ENCODE results near the gene NSMCE3. TPM values are rescaled to one million over a fixed set of nuclear protein-coding genes. Genes with fewer than 3 reads are reported as not detected.
A peak's percentile ranks its signal among the peaks of the same experiment; 100 is the strongest.

The NSMCE3 gene
- total and polyA plus RNA-seq, 2 experiments from 2014 or later, result 9.7 to 10.0 TPM

GRCh38 chr15:29222129-29222853 lies 47.3 kb downstream of the NSMCE3 start:
- Histone ChIP-seq H3K4me2 (no peak overlapping the region), H3K79me2 (replicated peaks; ENCODE audit: insufficient read depth) (no peaks in the 10 kb centered on the region), H3K4me3 (no peak overlapping the region), H3K4me1 (ENCODE audit: insufficient read depth) (peaks cover 13% of the 10 kb centered on the region; the same call in 1 of the 2 replicates), H2AFZ (no peak overlapping the region), H4K20me1 (replicated peaks; ENCODE audit: insufficient read depth) (no peaks in the 10 kb centered on the region), H3K27ac (ENCODE audit: low read depth) (no peak overlapping the region), H3K9me2 (ENCODE audit: insufficient read depth) (no peaks in the 10 kb centered on the region), H3K27me3 (ENCODE audit: insufficient read depth) (no peaks in the 10 kb centered on the region), H3F3A (replicated peaks; ENCODE audit: low read depth) (no peaks in the 10 kb centered on the region), H3K36me3 (ENCODE audit: insufficient read depth) (no peaks in the 10 kb centered on the region)
- H3K27ac Mint-ChIP-seq, result 0 out of 2 replicates have a peak overlapping the region, but pooled peaks have one; percentile 14
- H3K9me3 Mint-ChIP-seq, result no peaks in the 10 kb centered on the region; the same call in 2 of the 3 replicates
- no peak for TF ChIP-seq REST (IDR thresholded peaks at IDR 0.05; ENCODE audit: unreplicated experiment)
- TF ChIP-seq NANOG (IDR thresholded peaks at IDR 0.05; ENCODE audit: borderline replicate concordance), result no peak
- TF ChIP-seq STAT1 (IDR thresholded peaks at IDR 0.05; ENCODE audit: unreplicated experiment), result no peak
- TF ChIP-seq, protein P1, sequence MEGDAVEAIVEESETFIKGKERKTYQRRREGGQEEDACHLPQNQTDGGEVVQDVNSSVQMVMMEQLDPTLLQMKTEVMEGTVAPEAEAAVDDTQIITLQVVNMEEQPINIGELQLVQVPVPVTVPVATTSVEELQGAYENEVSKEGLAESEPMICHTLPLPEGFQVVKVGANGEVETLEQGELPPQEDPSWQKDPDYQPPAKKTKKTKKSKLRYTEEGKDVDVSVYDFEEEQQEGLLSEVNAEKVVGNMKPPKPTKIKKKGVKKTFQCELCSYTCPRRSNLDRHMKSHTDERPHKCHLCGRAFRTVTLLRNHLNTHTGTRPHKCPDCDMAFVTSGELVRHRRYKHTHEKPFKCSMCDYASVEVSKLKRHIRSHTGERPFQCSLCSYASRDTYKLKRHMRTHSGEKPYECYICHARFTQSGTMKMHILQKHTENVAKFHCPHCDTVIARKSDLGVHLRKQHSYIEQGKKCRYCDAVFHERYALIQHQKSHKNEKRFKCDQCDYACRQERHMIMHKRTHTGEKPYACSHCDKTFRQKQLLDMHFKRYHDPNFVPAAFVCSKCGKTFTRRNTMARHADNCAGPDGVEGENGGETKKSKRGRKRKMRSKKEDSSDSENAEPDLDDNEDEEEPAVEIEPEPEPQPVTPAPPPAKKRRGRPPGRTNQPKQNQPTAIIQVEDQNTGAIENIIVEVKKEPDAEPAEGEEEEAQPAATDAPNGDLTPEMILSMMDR (conservative IDR thresholded peaks at IDR 0.05; ENCODE audit: low read depth in 2 of 2), result no peak
- no peak for TF ChIP-seq JUNB (IDR thresholded peaks at IDR 0.05; ENCODE audit: unreplicated experiment)
- TF ChIP-seq ZNF331 (CRISPR knock-in tag; IDR thresholded peaks at IDR 0.05; ENCODE audit: low read depth), result no peak
- no peak for TF ChIP-seq EZH2phosphoT487 (IDR thresholded peaks at IDR 0.05; ENCODE audit: unreplicated experiment)
- no peak for TF ChIP-seq CREB1 (CRISPR knock-in tag; IDR thresholded peaks at IDR 0.05; ENCODE audit: low read depth)
- DNase-seq (ENCODE audit: low spot score) (peak; percentile 45), ATAC-seq (peak; percentile 40; the same call in 2 of the 3 replicates)
- H3K4me1 Mint-ChIP-seq, result peaks cover 30% of the 10 kb centered on the region
- H3K4me3 Mint-ChIP-seq, result no peak overlapping the region
- peaks cover 5% of the 10 kb centered on the region; the same call in 1 of the 3 replicates for H3K36me3 Mint-ChIP-seq (ENCODE audit: low read depth)
- H3K27me3 Mint-ChIP-seq (ENCODE audit: insufficient read depth, low read depth, poor library complexity), result peaks cover 6% of the 10 kb centered on the region

- no peaks in the 10 kb centered on the region; the same call in 2 of the 3 replicates for H3K9me3 Mint-ChIP-seq
- ATAC-seq, result no peak
- Histone ChIP-seq H3K4me3 (no peak overlapping the region), H3F3A (replicated peaks; ENCODE audit: low read depth) (no peaks in the 10 kb centered on the region), H3K9me2 (ENCODE audit: insufficient read depth) (no peaks in the 10 kb centered on the region), H3K27me3 (ENCODE audit: insufficient read depth) (no peaks in the 10 kb centered on the region), H4K20me1 (replicated peaks; ENCODE audit: insufficient read depth) (no peaks in the 10 kb centered on the region), H2AFZ (no peak overlapping the region), H3K4me2 (no peak overlapping the region), H3K27ac (ENCODE audit: low read depth) (no peak overlapping the region), H3K36me3 (ENCODE audit: insufficient read depth) (no peaks in the 10 kb centered on the region), H3K4me1 (ENCODE audit: insufficient read depth) (peaks cover 23% of the 10 kb centered on the region; the same call in 1 of the 2 replicates), H3K79me2 (replicated peaks; ENCODE audit: insufficient read depth) (no peaks in the 10 kb centered on the region)
- H3K4me1 Mint-ChIP-seq, result peaks cover 29% of the 10 kb centered on the region
- DNase-seq (ENCODE audit: low spot score), result no peak
- no peak overlapping the region for H3K27ac Mint-ChIP-seq
- H3K4me3 Mint-ChIP-seq, result no peak overlapping the region
- H3K27me3 Mint-ChIP-seq (ENCODE audit: insufficient read depth, low read depth, poor library complexity), result peaks cover 5% of the 10 kb centered on the region
- peaks cover 5% of the 10 kb centered on the region; the same call in 1 of the 3 replicates for H3K36me3 Mint-ChIP-seq (ENCODE audit: low read depth)
- TF ChIP-seq POLR2AphosphoS5 (IDR thresholded peaks at IDR 0.05; ENCODE audit: low read depth) (no peak), ZNF114 (CRISPR knock-in tag; IDR thresholded peaks at IDR 0.05) (no peak), EZH2phosphoT487 (IDR thresholded peaks at IDR 0.05; ENCODE audit: unreplicated experiment) (no peak), NANOG (IDR thresholded peaks at IDR 0.05; ENCODE audit: borderline replicate concordance) (no peak), STAT1 (IDR thresholded peaks at IDR 0.05; ENCODE audit: unreplicated experiment) (no peak), ETS1 (IDR thresholded peaks at IDR 0.05) (no peak), REST (IDR thresholded peaks at IDR 0.05; ENCODE audit: unreplicated experiment) (no peak)
These were observed 48.8 kb downstream of the NSMCE3 start for GRCh38 chr15:29220852-29221251.

All from GM23338 (cell line).